Activated T-helper 1 cell treated with anti-CD3 and anti-CD28 coated beads, Interleukin-12 subunit alpha, Interleukin-12 subunit beta, Interleukin-2, Interleukin-4 antibody, amounts not matched to agents 30 ng/mL and 10 ng/mL and 1 ng/mL, durations not matched to agents 14 hours and 24 hours and 36 hours (primary cell): ENCODE results near the gene ZSWIM2. TPM values are rescaled to one million over a fixed set of nuclear protein-coding genes. Genes with fewer than 3 reads are reported as not detected.
"Not testable (repeated sequence)": the region's sequence is repeated elsewhere in the genome, so short reads cannot be mapped to it uniquely, and the experiment has no call there.

Source experiments
- DNase-seq: peaks from one replicate; pipeline ENCODE4 v3.0.0; 2021; ENCODE audit warnings: low spot score
- H3K27ac Mint-ChIP-seq: one replicate; pipeline ENCODE4 v1.8.0; 2021; ENCODE audit warnings: mild to moderate bottlenecking, mixed read lengths
- H3K27me3 Mint-ChIP-seq: one replicate; pipeline ENCODE4 v1.8.0; 2022; ENCODE audit warnings: mild to moderate bottlenecking, moderate library complexity, mixed read lengths; ENCODE audit not compliant: insufficient read depth
- H3K36me3 Mint-ChIP-seq: one replicate; pipeline ENCODE4 v1.8.0; 2021; ENCODE audit warnings: low read depth, mixed read lengths
- H3K4me1 Mint-ChIP-seq: one replicate; pipeline ENCODE4 v1.8.0; 2021; ENCODE audit warnings: low read depth, mixed read lengths
- H3K4me3 Mint-ChIP-seq: one replicate; pipeline ENCODE4 v1.8.0; 2021; ENCODE audit warnings: mild to moderate bottlenecking, moderate library complexity, mixed read lengths
- H3K9me3 Mint-ChIP-seq: one replicate; pipeline ENCODE4 v1.8.0; 2021; ENCODE audit warnings: mixed read lengths
- intact Hi-C: fragments of 100-400 bp; cut with micrococcal nuclease; formaldehyde crosslinking; loops from one replicate; pipeline ENCODE4 v1.15.1; 2024
- total RNA-seq: library from RNA; stranded (reverse); gene quantifications from 2 replicates; pipeline ENCODE4 v1.2.3, GENCODE V29; 2022

Gene ZSWIM2
- total RNA-seq, 1 donor from 2014 or later = not detected

DNA sequence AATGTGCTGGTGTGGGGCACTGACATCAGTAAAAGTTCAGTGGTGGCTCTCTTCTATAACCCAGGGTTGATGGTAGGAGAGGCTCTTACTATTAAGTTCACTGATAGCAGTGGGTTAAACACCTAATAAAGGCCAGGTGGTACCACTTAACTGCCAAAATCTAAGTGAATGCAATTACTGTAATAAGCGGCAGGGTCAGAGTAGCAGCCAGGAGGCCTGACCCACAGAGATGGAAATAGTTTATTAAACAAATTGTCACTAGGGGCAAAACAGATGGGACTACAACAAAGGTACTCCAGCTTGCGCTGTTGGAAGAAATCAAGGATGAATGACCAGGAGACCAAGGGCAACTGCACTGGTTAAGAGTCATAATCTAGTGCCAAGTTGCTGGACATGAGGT is 26.6 kb downstream of the ZSWIM2 start:
- H3K27me3 Mint-ChIP-seq = no peaks in the 10 kb centered on the region
- intact Hi-C loops = no loop called here
- H3K4me1 Mint-ChIP-seq = no peaks in the 10 kb centered on the region
- H3K36me3 Mint-ChIP-seq = no peaks in the 10 kb centered on the region
- no peak overlapping the region for H3K4me3 Mint-ChIP-seq
- H3K9me3 Mint-ChIP-seq = no peaks in the 10 kb centered on the region
- no peak overlapping the region for H3K27ac Mint-ChIP-seq
- no peak for DNase-seq

DNA sequence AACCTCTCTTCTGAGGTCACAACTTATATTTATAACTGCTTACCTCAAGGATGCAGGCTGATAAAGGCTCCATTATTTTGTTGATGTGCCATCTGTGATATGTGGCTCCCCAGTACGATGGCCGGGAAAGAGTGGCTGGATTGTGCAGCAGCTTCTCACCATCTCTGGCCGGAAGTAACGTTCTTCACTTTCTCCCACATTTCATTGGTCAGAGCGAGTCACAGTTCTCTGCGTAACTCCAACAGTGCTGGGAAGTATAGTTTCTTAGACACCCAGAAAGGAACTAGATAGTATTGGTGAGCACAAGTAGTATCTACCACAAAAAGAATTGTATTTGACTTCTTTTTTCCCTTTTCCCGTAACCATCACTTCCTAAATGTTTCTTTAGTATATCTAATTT is 28.7 kb downstream of the ZSWIM2 start:
- no peak for DNase-seq
- H3K27ac Mint-ChIP-seq = no peak overlapping the region
- no peak overlapping the region for H3K4me3 Mint-ChIP-seq
- no peaks in the 10 kb centered on the region for H3K27me3 Mint-ChIP-seq
- H3K4me1 Mint-ChIP-seq = no peaks in the 10 kb centered on the region
- H3K9me3 Mint-ChIP-seq = no peaks in the 10 kb centered on the region
- intact Hi-C loops = no loop called here
- H3K36me3 Mint-ChIP-seq = no peaks in the 10 kb centered on the region

DNA sequence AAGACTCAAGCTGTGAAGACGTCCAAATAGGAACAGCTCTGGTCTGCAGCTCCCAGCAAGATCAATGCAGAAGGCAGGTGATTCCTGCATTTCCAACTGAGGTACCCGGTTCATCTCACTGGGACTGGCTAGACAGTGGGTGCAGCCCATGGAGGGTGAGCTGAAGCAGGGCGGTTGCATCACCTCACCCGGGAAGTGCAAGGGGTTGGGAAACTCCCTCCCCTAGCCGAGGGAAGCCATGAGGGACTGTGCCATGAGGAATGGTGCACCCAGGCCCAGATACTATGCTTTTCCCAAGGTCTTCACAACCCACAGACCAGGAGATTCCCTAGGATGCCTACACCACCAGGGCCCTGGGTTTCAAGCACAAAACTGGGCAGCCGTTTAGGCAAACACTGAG is 37.2 kb downstream of the ZSWIM2 start:
- H3K9me3 Mint-ChIP-seq, DNase-seq, intact Hi-C loops, H3K4me3 Mint-ChIP-seq, H3K27ac Mint-ChIP-seq, H3K36me3 Mint-ChIP-seq, H3K4me1 Mint-ChIP-seq, H3K27me3 Mint-ChIP-seq: not testable (repeated sequence)

DNA sequence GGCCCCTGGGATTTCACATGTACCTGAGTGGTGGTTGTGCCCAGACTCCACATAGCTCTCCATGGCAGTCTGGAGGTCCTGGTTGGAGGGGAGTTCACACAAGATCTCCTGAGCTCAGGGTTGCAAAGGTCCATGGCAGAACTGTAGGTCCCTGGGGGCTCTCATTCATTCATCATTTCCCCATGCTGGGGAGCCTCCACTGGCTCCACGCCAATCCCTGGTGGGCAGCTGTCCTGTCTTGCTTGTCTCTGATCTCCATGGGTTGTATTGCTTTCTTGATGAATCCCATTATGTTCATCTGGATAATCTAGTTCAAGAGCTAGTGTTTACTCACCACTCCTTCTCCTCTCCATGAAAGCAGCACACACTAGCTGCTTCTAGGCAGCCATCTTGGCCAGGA is 42.4 kb downstream of the ZSWIM2 start:
- Mint-ChIP-seq H3K9me3 (peaks cover 3% of the 10 kb centered on the region), H3K4me1 (no peaks in the 10 kb centered on the region), H3K27me3 (no peaks in the 10 kb centered on the region), H3K27ac (no peak overlapping the region), H3K36me3 (no peaks in the 10 kb centered on the region), H3K4me3 (no peak overlapping the region)
- DNase-seq = no peak
- intact Hi-C loops = no loop called here

DNA sequence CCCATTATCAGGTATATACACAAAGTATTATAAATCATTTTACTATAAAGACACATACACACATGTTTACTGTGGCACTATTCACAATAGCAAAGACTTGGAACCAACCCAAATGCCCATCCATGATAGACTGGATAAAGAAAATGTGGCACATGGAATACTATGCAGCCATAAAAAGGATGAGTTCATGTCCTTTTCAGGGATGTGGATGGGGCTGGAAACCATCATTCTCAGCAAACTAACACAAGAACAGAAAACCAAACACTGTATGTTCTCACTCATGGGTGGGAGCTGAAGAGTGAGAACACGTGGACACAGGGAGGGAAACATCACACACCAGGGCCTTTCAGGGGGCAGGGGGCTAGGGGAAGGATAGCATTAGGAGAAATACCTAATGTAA is 50.4 kb downstream of the ZSWIM2 start:
- H3K4me1 Mint-ChIP-seq, H3K27ac Mint-ChIP-seq, H3K4me3 Mint-ChIP-seq, H3K36me3 Mint-ChIP-seq, H3K9me3 Mint-ChIP-seq, H3K27me3 Mint-ChIP-seq, intact Hi-C loops, DNase-seq: not testable (repeated sequence)

DNA sequence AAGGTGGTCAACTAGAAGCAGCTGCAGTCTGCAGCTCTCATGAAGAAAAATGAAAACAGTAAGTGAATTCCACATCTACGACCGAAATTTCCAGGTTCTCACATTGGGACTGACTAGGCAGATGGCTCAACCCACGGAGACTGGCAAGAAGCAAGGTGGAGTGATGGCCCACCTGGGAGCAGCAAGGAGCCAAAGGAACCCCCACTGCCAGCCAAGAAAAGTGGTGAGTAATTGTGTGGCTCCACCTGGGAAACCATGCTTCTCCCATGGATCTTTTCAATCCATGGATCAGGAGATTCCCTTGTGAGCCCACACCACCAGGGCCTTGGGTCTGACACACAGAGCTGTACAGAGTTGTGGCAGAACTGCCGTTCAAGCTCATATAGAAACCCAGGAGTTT is 64.0 kb downstream of the ZSWIM2 start:
- H3K4me3 Mint-ChIP-seq = no peak overlapping the region
- peaks cover 20% of the 10 kb centered on the region for H3K9me3 Mint-ChIP-seq
- no peaks in the 10 kb centered on the region for H3K36me3 Mint-ChIP-seq
- no peak overlapping the region for H3K27ac Mint-ChIP-seq
- intact Hi-C loops = no loop called here
- no peaks in the 10 kb centered on the region for H3K4me1 Mint-ChIP-seq
- DNase-seq = no peak
- H3K27me3 Mint-ChIP-seq = no peaks in the 10 kb centered on the region

DNA sequence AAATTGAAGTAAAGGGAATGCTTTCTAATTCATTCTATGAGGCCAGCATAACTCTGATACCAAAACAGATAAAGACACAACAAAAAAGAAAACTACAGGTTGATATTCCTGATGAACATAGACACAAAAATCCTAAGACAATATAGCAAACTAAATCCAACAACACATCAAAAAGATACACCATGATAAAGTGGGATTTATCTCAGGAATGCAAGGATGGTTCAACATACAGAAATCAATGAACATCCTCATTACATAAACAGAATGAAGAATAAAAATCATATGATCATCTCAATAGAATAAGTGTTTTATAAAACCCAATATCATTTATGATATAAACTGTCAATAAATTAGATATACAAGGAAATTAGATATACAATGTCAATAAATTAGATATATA is 65.7 kb downstream of the ZSWIM2 start:
- Mint-ChIP-seq H3K9me3 (peaks cover 16% of the 10 kb centered on the region), H3K4me3 (no peak overlapping the region), H3K4me1 (no peaks in the 10 kb centered on the region), H3K27me3 (no peaks in the 10 kb centered on the region), H3K27ac (no peak overlapping the region), H3K36me3 (no peaks in the 10 kb centered on the region)
- intact Hi-C loops = no loop called here
- no peak for DNase-seq

DNA sequence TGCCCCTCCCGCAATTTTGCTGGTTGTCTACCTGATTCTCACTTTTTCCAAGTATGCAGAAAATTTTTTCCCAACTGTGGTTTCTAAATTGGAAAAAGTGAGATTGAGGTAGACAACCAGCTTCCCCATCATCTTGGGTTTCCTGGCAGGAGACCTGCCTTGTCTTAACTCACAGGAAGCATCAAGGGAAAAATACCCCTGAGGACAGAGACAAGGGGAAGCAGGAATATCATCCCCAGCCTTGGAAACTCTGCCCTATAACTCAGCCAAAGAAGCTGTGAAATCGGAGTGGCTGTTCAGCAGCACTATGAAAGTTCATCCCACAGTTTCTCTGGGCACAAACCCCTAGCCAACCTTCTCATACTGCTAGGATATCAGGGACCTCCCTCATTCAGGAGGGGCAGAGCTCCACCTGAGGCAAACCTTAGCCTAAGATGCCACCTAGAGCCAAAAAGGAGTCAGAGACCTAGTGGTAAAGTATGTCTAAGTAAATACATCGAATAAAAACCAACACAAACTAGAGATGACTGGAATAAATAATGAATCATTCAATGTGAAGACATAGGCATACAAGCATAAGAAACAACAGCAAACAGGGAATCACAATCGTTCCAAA is 68.2 kb downstream of the ZSWIM2 start:
- H3K4me1 Mint-ChIP-seq = no peaks in the 10 kb centered on the region
- H3K36me3 Mint-ChIP-seq = no peaks in the 10 kb centered on the region
- no peak overlapping the region for H3K27ac Mint-ChIP-seq
- DNase-seq = no peak
- H3K27me3 Mint-ChIP-seq = no peaks in the 10 kb centered on the region
- intact Hi-C loops = no loop called here
- H3K4me3 Mint-ChIP-seq = no peak overlapping the region
- H3K9me3 Mint-ChIP-seq = peaks cover 13% of the 10 kb centered on the region

Other genes starting within 250 kb of the ZSWIM2 start
- 0.73 and 1.3 TPM in 2 replicates for gene FAM171B, start 155.1 kb downstream of the ZSWIM2 start, total RNA-seq